Gastroesophageal sphincter (tissue), 4 donors: ENCODE results near the gene TACR2. TPM values are rescaled to one million over a fixed set of nuclear protein-coding genes. Genes with fewer than 3 reads are reported as not detected.
A peak's percentile ranks its signal among the peaks of the same experiment; 100 is the strongest.

Source experiments
- ATAC-seq: fragments of 150-250 bp; one replicate; pipeline ENCODE4 v1.9.1; 2016; ENCODE audit warnings: mild to moderate bottlenecking, moderate library complexity
- H3K27ac ChIP-seq, 4 donors: fragments of 200-600 bp; sonication (generic) in 3 of 4; 1 replicate in 3 of 4; 2 replicates in 1 of 4; pipeline ENCODE4 v1.5.1; 2016 to 2019
- H3K27me3 ChIP-seq: fragments of 200-600 bp; sonication (generic); one replicate; pipeline ENCODE4 v1.5.1; 2019
- H3K36me3 ChIP-seq, 2 donors: fragments of 200-600 bp; sonication (generic); one replicate each; pipeline ENCODE4 v1.5.1; 2019; ENCODE audit warnings: control low read depth in 1 of 2
- H3K4me1 ChIP-seq, 3 donors: fragments of 200-600 bp; sonication (generic); 1 replicate in 2 of 3; 2 replicates in 1 of 3; pipeline ENCODE4 v1.5.1; 2016 to 2019; ENCODE audit warnings: control low read depth in 2 of 3
- H3K4me3 ChIP-seq, 2 donors: fragments of 200-600 bp; sonication (generic); one replicate each; pipeline ENCODE4 v1.5.1; 2019; ENCODE audit warnings: mild to moderate bottlenecking in 1 of 2, moderate library complexity in 1 of 2
- H3K9me3 ChIP-seq, 3 donors: fragments of 200-600 bp; sonication (generic); one replicate each; pipeline ENCODE4 v1.5.1; 2017 to 2019; ENCODE audit warnings: control low read depth in 2 of 3
- CTCF ChIP-seq, 4 experiments: fragments of 200-600 bp in 2 of 4; fragments of 450-650 bp in 2 of 4; sonication (generic) in 1 of 4; IDR thresholded peaks; one replicate each; pipeline ENCODE4 v1.5.1; 2017 to 2019; ENCODE audit warnings: antibody characterized with exemption in 4 of 4, mild to moderate bottlenecking in 2 of 4, moderate library complexity in 2 of 4
- EP300 ChIP-seq: sonication (generic); formaldehyde crosslinking; IDR thresholded peaks from one replicate; pipeline ENCODE4 v1.6.1; 2017; ENCODE audit warnings: antibody characterized with exemption, mild to moderate bottlenecking
- POLR2A ChIP-seq, 2 donors: fragments of 450-650 bp; IDR thresholded peaks; one replicate each; pipeline ENCODE4 v1.6.1; 2017; ENCODE audit warnings: antibody characterized with exemption in 2 of 2, mild to moderate bottlenecking in 2 of 2, moderate library complexity in 1 of 2
- POLR2AphosphoS5 ChIP-seq: sonication (generic); formaldehyde crosslinking; IDR thresholded peaks from one replicate; pipeline ENCODE4 v1.6.1; 2017; ENCODE audit warnings: antibody characterized with exemption
- WGBS, 2 donors: methylation state at CpG; one replicate each; pipeline ENCODE4 v1.1.5; 2018; ENCODE audit warnings: low coverage in 1 of 2; 5-methylcytosine and 5-hydroxymethylcytosine counted together
- total RNA-seq, 4 donors: library from RNA; depleted of rRNA; stranded (reverse); fragments of >200 nt; gene quantifications; one replicate each; pipeline ENCODE4 v1.1.0, GENCODE V29; 2016

The TACR2 gene
- total RNA-seq, result 100 to 1,000 TPM in 2 of 4 donors, 10 to 100 TPM in 2; 37.1 to 176 (median 122) TPM

- peak; percentile 79 for ATAC-seq
- Histone ChIP-seq H3K27me3 (no peaks in the 10 kb centered on the region), H3K36me3 (no peaks in the 10 kb centered on the region), H3K27ac (peak within 1 kb of the TSS; percentile 58 to 96 (median 92)), H3K4me1 (peaks cover 0 to 85% (median 5%) of the 10 kb centered on the region in 3 donors), H3K4me3 (peak within 1 kb of the TSS; percentile 50 to 51), H3K9me3 (no peaks in the 10 kb centered on the region)
- TF ChIP-seq POLR2A (IDR thresholded peaks at IDR 0.05), result peak; percentile 32 to 82
- no peak for TF ChIP-seq EP300
- peak; percentile 96 for TF ChIP-seq POLR2AphosphoS5
- WGBS, 2 donors, result 20% methylated on average over 2 of the region's 10 CpGs; no CpG with 5 or more reads in 1 of the 2 donors
Observed at GRCh38 chr10:69416695-69417094, at the start of gene TACR2. TSS of gene TACR2 (minus strand) at chr10:69416918. CDS start at chr10:69416323, 595 bp downstream.

GRCh38 chr10:69466158-69466490, 49.4 kb upstream of the TACR2 start:
- 40 to 83% methylated on average over 1 of the region's 5 CpGs for WGBS, 2 donors
- H3K4me3 ChIP-seq, result no peak overlapping the region
- ATAC-seq, result no peak
- H3K4me1 ChIP-seq, result peaks cover 9 to 96% (median 41%) of the 10 kb centered on the region in 3 donors
- H3K27me3 ChIP-seq, result no peaks in the 10 kb centered on the region
- no peak for TF ChIP-seq POLR2AphosphoS5
- no peak for TF ChIP-seq POLR2A (IDR thresholded peaks at IDR 0.05)
- TF ChIP-seq CTCF (IDR thresholded peaks at IDR 0.05), result no peak
- no peak for TF ChIP-seq EP300
- H3K9me3 ChIP-seq, result no peaks in the 10 kb centered on the region
- H3K27ac ChIP-seq, result peak overlapping the region in 3 of 4 donors; percentile 86 to 90 (median 89)
- no peaks in the 10 kb centered on the region for H3K36me3 ChIP-seq

- TF ChIP-seq POLR2A (IDR thresholded peaks at IDR 0.05) (no peak), CTCF (IDR thresholded peaks at IDR 0.05) (no peak), EP300 (no peak), POLR2AphosphoS5 (peak; percentile 10)
- Histone ChIP-seq H3K27ac (peak overlapping the region; percentile 59 to 90 (median 88)), H3K4me1 (peaks cover 9 to 96% (median 40%) of the 10 kb centered on the region in 3 donors), H3K36me3 (no peaks in the 10 kb centered on the region), H3K9me3 (no peaks in the 10 kb centered on the region), H3K27me3 (no peaks in the 10 kb centered on the region), H3K4me3 (no peak overlapping the region)
- WGBS, 2 donors, result 17 to 90% methylated on average over 1 to 7 of the region's 9 CpGs
- ATAC-seq, result peak; percentile 39
Observed at GRCh38 chr10:69465457-69466157, 48.9 kb upstream of the TACR2 start.

- H3K4me3 ChIP-seq, result no peak overlapping the region
- peaks cover 9 to 97% (median 47%) of the 10 kb centered on the region in 3 donors for H3K4me1 ChIP-seq
- no peak for TF ChIP-seq POLR2A (IDR thresholded peaks at IDR 0.05)
- TF ChIP-seq EP300, result no peak
- no peak for TF ChIP-seq POLR2AphosphoS5
- no peak for TF ChIP-seq CTCF (IDR thresholded peaks at IDR 0.05)
- ATAC-seq, result peak; percentile 64
- H3K36me3 ChIP-seq, result no peaks in the 10 kb centered on the region
- H3K27ac ChIP-seq, result peak overlapping the region; percentile 59 to 90 (median 88)
- H3K9me3 ChIP-seq, result no peaks in the 10 kb centered on the region
- no CpG with 5 or more reads among the region's 2 CpGs for WGBS, 2 donors
- no peaks in the 10 kb centered on the region for H3K27me3 ChIP-seq
Observed at GRCh38 chr10:69464801-69465401, 48.2 kb upstream of the TACR2 start.

- Histone ChIP-seq H3K4me1 (peaks cover 9 to 97% (median 50%) of the 10 kb centered on the region in 3 donors), H3K27ac (peak overlapping the region; percentile 59 to 90 (median 88)), H3K9me3 (no peaks in the 10 kb centered on the region), H3K36me3 (no peaks in the 10 kb centered on the region), H3K4me3 (no peak overlapping the region), H3K27me3 (no peaks in the 10 kb centered on the region)
- TF ChIP-seq EP300 (no peak), POLR2A (IDR thresholded peaks at IDR 0.05) (no peak), CTCF (IDR thresholded peaks at IDR 0.05) (no peak), POLR2AphosphoS5 (no peak)
- WGBS, 2 donors, result 45 to 56% methylated on average over 5 to 6 of the region's 7 CpGs
- no peak for ATAC-seq
Observed at GRCh38 chr10:69464401-69464800, 47.7 kb upstream of the TACR2 start.
